GM18505 (cell line): ENCODE measurements around the gene FAH.

Experiments used
- ATAC-seq: cut with Tn5 transposase; IDR thresholded peaks from one replicate; pipeline ENCODE4 v1.9.1; 2021; ENCODE audit not compliant: unreplicated experiment
- POLR2A ChIP-seq: IDR thresholded peaks from 4 replicates; pipeline ENCODE4 v1.6.1; 2011; ENCODE audit warnings: borderline replicate concordance; ENCODE audit not compliant: insufficient read depth, insufficient read length; ENCODE audit errors: extremely low read depth

The FAH gene

GRCh38 chr15:80171787-80172186 lies 19.0 kb downstream of the FAH start:
- ATAC-seq = no peak
- no peak for TF ChIP-seq POLR2A

- ATAC-seq = no peak
- no peak for TF ChIP-seq POLR2A
Observed at GRCh38 chr15:80172401-80172800, 19.6 kb downstream of the FAH start.

GRCh38 chr15:80173022-80173759 lies 20.4 kb downstream of the FAH start:
- no peak for ATAC-seq
- TF ChIP-seq POLR2A = no peak

DNA sequence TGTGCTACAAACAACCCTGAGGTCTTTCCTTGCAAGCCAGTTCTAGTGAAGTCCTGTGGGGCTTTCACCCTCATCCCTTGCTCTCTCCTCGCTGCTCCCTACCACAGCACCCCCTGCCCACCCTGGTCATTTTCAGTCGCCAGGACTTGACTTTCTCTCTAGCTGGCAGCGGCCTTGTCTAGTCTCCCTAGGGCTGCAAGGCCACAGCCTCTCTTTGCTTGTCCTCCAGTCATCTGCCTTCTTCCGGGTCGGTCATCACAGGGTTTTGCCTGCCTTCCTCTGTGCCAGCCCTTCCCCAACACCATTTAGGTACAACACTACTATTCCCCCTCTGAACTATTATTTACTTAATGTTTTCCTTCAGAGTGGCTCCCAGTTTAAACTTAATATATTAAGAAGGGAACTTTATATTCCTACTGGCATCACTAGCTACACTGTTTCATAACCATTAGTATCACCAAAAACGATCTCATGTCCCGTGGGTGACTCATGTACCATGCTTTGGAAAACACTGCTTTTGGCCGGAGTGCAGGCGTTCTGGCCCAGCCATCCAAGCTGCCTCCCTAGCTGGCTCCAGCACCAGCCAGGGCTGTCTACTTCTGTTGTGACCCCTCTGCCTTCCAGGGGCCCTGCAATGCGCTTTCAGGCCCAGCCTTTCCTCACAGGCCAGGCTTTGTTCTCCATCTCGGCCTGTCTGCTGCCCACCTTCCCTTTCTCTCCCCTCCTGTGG lies 21.4 kb downstream of the FAH start:
- ATAC-seq = no peak
- TF ChIP-seq POLR2A = no peak

DNA sequence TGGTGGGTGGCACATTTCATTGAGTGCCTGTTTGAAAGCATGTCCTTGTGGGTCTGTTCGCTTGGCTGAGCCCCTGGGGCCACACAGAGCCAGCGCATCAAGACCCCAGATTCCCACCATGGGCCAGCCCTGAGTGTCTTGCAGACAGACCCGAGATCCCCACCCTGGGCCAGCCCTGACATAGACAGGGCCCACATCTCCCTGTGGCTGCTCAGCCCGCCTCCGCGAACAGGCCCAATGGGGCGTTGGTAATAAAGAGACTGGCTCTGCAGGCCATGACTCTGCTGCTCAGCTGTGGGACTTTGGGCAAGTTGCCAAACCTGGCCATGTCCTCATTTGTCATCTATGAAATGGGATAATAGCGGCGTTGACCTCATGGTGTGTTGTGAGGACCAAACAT lies 22.6 kb downstream of the FAH start:
- TF ChIP-seq POLR2A = no peak

DNA sequence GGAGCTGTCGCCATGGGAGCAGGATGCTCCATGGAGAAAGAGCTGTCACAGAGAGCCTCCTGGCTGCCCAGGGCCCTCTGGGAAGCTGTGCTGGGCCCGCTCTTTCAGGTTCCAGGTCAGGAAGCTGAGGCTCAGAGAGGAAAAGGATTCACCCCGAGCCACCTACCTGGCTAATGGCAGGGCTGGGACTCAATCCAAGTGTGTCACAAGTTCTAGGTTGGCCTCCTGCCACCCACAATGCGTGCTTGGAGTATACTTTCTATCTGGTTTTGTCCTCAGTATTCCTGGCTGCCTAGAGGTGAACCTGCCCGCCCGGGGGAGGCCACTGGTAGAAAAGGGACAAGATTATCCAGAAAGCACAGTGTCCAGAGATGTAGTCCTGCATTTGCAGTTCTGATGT lies 23.6 kb downstream of the FAH start:
- TF ChIP-seq POLR2A = no peak
- no peak for ATAC-seq

More for the DNA sequence above, 22.6 kb downstream of the FAH start:
- ATAC-seq = no peak

GRCh38 chr15:80177156-80177555 lies 24.4 kb downstream of the FAH start:
- no peak for TF ChIP-seq POLR2A
- no peak for ATAC-seq

DNA sequence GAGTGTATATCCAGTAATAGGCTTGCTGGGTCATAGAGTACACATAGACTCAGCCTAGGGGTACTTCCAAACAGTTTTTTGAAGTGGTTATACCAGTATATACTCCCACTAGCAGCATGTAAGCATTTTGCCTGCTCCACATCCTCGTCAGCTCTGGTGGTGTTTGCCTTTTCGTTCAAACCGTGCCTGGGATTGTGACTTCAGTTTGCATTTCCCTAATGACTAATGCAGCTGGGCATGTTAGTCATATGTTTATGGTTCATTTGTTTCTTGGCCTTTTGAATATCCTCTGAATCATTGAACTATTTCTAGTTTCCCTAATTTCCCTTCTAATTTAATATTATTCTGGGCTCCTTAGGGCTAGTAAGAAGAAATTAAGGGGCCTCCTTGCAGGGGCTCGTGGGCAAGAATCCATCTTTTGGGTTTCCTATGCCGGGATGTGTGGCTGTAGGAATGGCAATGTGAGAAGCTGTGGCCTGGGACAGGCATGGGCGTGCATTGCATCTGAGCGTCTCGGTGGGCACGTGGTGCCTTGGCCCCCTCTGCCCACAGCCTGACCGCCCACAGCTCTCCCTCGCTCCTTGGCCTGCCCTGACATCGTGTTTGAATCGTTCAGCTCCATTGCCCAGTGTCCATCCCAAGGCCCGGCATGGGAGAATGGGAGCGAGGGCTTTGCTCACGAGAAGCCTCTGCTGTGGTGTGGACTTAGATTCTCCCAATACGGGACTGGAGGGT lies 26.4 kb downstream of the FAH start:
- no peak for ATAC-seq
- no peak for TF ChIP-seq POLR2A

GRCh38 chr15:80179935-80180334 lies 27.1 kb downstream of the FAH start:
- no peak for TF ChIP-seq POLR2A
- no peak for ATAC-seq

- TF ChIP-seq POLR2A = no peak
- ATAC-seq = no peak
Observed at GRCh38 chr15:80180468-80180867, 27.7 kb downstream of the FAH start.

- no peak for TF ChIP-seq POLR2A
- no peak for ATAC-seq
Observed at GRCh38 chr15:80180986-80181385, 28.2 kb downstream of the FAH start.

DNA sequence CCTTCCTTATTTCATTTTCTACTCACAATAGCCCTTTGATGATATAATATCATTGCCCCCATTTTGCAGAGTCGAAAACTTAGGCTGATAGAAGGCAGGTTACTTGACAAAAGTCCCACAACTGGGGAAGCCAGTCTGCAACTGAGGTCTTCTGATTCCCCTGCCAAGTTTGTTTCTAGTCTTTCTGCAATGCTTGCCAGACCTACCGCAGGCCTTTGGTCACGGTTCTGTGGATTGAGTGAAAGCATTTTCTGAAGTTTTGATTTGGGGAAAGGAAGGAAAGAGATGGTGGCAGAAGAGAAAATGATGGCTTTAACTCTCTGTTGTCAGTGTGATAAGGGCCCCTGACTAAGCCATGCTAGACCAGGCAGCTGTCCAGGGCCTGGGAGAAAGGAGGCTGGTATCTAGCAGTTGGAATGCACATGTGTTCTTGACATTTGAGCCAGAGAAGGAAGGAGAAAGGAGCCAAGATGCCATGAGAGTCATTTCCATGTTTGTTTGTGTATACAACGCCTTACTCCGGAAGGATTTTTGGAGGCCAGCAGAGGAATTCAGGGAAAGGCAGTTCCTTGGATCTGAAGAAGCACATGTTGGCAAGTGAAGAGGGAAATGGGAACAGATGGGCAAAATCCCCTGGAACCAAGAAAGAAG lies 29.9 kb downstream of the FAH start:
- no peak for ATAC-seq
- no peak for TF ChIP-seq POLR2A

DNA sequence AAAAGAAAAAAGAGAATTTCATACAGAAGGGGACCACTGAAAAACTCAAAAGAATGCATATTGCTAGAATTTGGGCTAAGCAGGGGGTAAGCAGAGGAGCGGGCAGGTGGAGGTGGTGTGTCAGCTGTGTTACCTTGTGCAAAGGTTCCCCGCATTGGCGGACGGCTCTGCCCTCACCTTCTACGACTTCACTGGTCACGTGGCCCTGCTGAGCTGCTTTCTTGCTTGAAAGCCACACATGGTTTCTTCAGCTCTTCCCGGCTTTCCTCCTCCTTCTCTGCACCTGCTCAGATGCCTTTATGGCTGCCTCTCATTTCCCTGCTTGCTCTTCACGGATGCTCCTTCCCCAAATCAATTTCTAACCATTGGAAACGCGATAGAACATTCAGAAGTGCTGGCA lies 30.5 kb downstream of the FAH start:
- no peak for TF ChIP-seq POLR2A
- ATAC-seq = no peak
